HG03097 (cell line): Measurements from ENCODE around the gene TBX20.

Experiments used
- ATAC-seq: cut with Tn5 transposase; IDR thresholded peaks from one replicate; pipeline ENCODE4 v1.9.1; 2021; ENCODE audit not compliant: unreplicated experiment, low FRiP score

TBX20 gene, protein sequence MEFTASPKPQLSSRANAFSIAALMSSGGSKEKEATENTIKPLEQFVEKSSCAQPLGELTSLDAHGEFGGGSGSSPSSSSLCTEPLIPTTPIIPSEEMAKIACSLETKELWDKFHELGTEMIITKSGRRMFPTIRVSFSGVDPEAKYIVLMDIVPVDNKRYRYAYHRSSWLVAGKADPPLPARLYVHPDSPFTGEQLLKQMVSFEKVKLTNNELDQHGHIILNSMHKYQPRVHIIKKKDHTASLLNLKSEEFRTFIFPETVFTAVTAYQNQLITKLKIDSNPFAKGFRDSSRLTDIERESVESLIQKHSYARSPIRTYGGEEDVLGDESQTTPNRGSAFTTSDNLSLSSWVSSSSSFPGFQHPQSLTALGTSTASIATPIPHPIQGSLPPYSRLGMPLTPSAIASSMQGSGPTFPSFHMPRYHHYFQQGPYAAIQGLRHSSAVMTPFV

DNA sequence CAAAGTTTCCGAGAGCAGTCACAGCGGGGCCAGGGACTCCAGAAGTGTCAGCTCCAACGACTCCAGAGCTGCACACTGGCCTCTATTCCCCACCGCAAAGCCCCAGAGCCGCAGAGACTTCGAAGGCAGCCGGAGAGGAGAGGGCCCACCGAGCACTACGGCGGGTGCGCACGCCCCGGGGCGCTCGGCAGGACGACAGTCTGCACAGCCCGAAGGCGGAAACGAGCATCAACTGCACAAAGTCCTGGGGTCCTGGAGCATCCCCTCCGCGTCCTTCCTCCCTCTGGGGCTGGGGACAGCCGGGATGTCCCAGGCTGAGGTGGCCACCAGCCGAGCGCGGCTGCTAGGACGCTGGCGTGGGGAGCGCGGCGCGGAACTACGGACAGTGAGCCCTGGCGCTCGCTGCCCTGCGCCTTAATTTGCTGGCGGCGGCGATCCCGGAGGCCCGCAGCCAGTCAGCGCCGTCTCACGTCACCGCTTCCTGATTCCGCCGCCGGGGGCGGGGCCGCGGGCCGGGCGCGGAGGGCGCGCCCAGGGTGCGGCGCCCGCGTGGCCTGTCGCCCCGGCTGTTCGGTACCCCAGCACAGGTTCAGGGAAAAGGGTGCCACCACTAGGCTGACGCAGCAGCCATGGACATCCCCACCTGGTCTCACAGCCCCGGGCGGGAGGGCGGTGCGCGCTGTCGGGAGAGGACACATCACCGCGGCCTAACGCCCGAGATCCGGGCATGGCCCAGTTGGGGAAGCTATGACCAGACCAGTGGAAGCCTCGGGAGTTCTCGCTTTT, at the start of gene TBX20:
Gene TBX20 (minus strand): TSS at position 391 of the 786 bp plus-strand sequence. CDS start 480 bp downstream, outside the sequence.
- no peak for ATAC-seq

DNA sequence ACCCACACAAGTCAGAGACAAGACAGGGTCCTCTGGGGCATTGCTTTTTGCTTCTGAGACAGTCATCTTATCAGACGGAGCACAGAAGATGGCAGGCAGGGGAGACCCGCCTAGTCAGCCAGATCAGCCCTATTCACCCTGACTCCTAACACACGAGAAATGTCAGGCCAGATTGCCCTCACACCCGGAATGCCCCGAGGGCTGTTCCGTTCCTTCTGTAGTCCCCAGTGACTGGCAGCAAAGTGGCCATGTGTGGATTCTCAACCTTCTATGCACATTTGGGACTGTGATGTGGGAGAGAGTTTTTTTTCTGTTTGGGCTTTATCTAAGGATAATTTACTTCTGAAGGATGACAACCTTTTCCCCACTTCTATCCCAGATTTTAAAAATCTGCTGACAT, 35.5 kb upstream of the TBX20 start:
- no peak for ATAC-seq

DNA sequence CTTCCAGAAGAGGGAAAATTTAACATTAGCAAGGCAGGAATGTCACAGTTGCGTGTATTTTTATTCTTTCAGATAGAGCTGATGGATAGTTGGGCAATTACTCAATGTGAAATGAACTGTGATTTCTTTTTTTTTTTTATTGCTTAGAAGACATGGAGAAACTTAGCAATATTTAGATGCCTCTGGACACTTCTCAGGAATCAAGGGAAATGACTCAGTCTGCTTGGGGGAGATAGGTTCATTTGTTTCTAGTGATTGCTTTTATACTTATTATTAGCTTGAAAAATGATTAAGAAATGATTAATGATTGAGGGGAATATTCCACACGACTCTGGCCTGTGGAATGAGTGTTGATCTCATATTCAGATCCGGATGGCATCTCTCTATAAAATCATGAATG, 33.1 kb upstream of the TBX20 start:
- ATAC-seq: no peak

DNA sequence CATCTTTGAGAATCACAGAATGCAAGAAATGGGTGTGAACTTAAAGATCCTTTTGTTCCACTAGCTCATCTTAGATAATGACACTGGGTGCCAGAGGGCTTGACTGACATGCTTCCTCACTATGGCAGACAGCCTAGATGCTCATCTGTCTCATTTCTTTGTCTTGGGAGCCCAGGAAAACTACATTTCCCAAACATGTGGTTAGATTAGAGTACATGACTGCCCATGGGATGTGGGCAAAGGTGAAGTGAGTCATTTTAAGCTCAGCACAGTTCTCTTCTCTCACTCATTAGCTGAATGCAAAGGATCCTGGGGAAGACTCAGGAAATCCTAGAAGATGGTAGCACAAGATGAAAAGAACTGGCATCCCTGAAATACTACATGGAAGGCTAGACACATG, 32.5 kb upstream of the TBX20 start:
- ATAC-seq: no peak

DNA sequence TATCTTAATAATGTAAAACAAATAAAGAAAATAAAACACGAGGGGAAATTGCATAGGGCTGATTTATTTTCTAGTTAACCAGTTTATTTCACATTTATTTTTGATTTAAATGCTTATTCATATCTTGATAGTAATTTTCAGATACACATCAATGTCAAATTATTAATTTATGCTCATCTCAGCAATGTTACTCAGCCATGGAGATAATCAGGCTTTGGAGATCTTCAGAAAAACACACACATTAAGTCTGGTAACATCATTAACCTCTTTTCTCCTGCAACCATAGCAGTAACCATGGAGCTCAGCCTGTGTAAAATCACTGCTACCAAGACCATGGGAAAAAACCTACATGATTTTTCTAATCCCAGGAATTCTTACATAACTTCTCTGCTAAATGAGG, 31.9 kb upstream of the TBX20 start:
- ATAC-seq: no peak

DNA sequence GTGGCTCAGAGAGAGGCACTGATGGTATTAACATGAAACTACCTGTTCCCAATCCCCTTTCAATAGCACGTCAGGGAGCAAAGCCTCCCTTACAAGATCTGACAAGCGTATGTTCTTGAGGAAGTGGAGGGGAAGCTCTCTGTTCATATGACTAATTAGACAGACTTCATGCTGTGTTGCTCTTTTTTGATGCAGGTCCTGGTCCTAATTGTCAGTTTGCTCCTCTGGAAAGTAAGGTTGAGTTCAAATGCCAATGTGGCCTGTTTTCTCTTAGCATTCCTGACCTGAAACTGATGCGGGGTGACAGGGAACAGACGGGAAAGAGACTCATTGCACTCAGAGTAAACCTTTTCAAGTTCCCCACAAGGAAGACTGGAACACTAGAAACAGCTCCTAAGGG, 27.0 kb upstream of the TBX20 start:
- ATAC-seq: no peak

DNA sequence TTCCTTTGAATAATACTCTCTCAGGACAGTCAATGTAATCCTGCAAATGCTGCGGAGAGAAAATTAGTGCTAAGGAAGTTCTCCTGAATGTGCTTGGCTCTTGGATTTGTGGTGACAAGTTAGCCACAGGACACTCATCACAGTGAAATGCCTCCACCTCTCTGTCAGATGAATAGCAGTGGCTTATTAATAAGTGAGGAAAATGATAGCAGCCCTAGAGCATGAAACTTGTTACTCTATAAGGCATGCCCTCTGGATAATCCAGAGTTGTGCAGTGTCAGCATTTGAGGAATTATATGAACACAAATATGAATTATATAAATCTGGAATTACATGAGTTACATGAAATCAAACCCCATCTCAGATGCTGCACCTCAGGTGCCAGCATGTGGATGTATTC, 23.5 kb upstream of the TBX20 start:
- ATAC-seq: no peak

DNA sequence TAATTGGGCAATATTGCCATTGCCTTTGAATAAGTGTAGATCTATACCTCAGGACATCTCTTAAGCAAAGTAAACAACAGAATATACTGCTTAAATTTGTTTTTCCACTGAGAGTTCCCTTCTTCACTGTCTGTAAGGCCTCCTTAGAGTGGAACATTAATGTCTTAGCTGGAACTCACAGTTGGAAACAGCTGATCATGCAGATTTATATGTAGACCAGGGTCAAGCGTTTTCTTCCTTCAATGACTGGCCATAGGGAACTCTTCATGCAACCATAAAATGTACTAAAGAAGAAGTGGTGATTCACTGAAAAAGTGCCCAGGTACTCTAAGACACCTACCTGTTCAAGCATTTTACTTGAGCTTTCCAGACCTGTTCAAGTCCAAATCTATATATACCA, 18.3 kb upstream of the TBX20 start:
- no peak for ATAC-seq

DNA sequence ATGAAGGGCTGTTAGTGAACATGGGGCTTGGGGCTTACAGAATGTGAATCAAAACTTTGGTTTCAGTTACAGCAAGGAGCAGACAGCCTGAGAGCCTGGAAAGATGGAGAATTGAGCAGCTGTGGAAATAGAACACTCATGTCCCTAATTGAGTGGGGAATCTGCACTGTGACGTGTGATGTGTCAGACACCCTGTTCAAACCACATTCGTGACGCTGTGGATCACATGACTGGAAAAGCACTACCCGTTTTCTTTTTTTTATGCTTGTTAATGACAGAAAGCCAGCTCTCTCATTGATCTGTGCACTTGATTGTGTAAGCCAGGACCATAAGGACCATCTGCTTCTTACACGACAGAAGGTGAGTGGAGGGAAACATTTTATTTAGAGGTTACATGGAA, 15.1 kb upstream of the TBX20 start:
- no peak for ATAC-seq

DNA sequence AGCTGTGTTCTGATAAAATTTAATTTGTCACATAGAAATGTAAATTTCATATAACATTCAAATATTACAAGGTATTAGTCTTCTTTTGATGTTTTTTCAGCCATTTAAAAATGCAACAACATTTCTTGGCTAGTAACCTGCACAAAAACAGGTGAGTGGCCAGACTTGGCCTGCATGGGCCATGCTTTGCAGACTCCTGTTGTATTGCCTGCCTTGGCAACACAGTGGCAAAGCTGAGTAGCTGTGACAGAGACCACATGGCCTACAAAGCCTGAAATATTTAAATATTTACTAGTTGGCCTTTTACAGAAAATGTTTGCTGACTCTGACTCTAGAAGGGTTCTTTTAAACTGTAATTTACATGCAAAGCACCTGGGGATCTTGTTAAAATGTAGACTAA, 13.5 kb upstream of the TBX20 start:
- no peak for ATAC-seq

DNA sequence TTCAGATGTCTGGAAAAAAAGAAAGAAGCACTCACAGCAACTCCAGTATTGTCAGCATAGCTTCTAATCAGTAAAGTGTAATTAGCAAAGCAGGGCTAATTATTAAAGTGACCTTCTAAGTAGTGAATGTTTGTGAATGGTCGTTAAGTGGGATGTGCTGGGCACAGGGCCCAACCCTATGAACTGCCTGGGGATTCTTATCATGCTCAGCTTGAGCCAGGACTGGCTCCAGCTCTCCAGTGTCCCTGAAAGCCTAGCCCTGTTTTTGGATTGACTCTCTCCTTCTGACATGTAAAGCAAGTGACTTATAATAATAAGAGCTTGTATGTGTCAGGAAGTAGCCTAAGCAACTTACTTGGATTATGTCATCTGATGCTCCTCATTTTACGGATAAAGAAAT, 9.5 kb upstream of the TBX20 start:
- no peak for ATAC-seq

DNA sequence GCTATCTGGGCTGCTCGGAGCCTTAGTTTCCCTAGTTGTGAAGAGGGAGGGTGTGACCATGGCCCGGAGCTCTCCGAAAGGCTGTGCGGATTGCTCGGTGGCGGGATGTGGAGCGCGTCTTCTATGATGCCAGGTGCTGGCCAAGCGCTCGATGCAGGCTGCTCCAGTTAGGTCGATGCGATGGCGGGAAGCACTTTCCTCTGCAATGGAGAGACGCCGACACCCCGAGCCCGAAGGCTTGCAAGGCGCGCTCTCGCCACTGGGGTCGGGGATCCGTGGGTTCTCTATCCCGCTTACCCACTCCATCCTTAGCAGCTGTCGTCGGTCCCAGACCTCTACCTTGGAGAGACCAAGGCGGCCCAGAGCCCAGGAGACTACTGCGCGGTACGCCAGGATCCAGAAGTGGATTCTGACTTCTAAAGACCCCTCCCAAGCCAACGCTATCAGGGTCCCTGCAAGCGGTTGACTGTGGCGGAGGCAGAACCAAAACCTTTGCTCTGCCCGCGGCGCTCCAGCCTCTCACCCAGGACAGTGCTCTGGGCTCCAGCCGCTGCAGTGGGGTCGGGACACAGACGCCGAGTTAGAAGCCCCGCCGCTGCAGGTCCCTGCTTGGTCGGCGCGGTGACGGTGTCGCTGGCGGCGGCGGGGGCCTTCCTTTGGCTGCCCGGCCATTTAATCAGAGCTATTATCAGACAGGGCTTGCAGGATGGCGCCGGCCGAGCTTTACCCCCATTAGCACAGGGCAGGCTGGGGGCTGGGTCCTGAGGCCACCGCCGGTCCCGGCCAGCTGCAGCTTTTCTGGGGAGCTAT, 7.8 kb upstream of the TBX20 start:
- ATAC-seq: no peak

DNA sequence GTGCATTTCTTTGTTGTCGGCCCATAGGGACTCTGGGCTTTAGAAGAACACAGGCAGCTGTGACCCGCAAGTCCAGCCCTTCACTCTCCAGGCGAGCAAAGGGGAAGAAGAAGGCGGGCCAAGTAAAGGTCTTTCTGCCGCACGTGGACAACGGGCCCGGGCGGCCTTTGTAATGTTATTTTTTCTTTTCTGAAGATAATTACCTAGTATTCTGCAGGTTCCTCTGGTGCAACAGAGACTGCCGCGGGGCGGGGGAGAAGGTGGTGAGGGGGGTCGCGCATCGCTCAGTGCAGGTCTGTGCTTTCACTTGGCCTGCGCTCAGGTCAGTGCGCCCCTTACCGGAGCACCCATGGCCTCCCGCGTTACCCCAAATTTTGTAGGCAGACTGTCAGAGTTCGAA, 7.1 kb upstream of the TBX20 start:
- no peak for ATAC-seq

DNA sequence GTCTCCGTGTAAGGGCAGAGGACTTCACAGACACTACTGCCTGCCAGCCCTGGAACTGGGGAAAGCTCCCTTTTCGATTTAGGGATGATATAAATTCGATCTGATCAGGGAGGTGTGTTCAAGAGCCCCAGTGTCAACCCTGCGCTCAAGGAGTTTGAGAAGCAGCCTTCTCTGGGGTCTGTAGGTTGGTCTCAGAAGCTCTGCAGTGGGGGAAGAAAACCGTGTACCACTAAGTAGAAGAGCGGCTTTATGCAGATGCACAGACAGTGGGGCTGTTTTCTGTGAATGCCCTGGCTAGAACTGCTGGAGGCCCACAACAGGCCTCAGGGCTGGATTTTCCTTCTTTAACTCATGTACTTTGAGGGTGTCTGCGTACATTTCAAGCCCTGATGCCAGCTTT, 6.3 kb upstream of the TBX20 start:
- ATAC-seq: no peak

DNA sequence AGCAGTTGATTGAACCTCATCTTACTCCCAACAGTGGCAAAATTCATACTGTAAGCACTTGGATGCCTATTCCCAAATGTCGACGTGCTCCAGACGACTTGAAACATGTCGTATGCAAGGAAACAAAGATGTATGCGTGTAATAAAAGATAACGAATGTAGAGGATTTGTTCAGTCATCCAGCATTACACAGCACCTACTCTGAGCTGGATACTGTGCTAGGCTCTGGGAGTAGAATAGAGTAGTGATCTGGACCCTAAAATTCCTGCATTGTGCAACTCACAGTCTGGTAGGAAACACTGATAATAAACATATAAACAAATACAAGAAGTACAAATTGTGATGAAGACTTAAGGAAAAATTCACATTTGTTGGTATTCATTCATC, 5.6 kb upstream of the TBX20 start:
- ATAC-seq: no peak

DNA sequence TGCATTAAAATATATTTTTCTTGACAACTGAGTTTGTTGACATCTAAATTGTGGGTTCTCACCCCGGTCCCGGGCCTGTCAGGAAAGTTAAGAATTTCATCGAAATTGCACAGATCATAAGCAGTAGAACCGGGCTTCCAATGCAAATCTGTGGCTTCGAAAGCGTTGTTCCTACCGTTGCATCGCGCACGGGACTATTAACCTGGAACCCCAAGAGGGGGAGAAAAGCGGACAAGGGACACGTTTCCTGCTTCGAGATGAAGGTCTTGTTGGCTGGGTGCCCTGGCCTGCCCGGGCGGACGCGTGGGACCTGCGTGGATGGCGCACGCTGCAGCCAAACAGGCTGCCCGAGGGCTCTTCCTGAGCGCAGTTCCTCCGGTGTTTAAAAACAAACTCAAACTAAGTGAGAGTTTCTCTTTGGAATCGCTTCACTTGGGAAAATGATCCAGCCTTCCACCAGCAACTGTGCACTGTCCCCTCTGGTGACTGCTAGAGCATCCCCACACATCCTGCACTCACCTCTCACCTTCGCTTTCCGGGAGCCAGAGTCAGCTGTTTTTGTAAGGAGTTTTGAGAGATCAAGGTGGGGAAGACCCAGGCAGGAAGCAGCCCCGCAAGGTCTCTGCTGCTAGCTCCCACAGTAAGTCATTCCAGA, 5.1 kb upstream of the TBX20 start:
- ATAC-seq: no peak

DNA sequence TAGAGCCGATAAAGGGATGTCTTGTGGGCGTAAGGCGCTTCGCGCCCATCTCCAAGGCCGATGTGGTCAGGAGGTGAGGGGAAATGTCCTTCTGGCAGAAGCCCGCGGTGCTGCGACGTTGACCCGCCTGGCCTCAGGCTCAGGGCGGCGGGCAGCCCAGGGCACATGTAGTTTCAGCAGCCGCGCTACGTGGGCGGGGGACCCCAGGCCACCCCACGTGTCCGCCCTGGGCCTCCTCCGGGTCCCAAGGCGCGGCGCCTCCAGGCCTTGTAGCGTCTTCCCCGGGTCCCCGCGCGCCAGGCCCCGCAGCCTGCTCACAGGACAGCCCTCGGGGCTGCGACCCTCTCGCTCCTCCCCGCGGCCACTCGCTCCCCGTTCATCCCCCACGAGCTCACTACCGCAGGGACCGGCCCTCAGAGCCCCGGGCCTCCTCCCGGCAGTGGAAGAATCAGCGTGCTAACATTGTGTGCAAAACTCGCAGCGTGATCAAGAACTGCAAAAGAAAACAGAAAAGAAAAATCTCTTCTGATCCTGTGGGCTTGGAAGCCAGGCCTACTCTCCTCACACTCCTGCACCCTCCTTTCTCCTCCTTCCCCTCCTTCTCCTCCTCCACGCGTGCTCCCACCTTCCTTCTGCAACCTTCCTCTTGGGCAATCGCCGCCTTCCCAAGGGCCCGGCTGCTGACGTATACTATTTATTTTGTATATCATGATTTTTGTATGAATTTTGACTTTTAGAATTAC, 4.4 kb upstream of the TBX20 start:
- no peak for ATAC-seq

DNA sequence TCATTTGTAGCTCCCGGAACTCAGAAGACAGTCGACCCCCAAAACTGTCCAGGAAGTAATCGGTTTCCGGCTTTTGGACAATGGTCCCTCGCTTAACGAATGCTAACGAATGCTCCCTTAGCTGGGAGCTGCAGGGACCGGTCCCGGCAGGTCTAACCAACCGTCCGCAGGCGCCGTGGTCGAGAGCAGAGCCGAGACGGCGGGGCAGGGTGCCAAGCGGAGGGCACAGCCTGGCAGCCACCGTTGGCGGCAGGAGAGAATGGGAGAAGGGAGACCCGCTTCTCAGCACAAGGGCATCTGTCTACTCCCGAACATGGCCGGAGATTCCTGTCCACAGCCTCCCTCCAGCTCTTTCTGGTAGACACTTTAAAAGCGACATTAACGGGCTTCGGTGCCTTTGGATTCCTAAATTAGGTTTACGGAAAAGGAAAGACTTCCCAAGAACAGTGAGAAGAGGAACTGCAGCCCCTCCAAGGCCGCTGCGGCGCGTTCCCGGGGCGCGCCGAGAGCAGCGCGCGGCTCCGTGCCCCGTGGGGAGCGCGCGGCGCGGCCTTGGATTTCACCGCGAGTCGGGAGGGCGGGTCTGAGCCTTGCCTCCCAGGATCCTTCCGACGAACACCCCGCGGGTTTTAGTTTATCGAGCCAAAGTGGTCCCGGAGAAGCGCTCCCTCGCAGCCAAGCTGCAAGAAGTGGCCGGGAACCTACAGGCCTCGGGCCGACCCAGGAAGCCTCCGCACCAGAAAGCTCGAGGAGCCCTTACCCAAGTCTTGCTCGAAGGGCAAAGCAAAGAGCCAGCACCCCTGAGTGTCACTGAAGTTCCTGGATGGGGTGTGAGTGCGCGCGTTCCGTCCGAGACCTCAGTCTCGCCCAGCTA, 3.6 kb upstream of the TBX20 start:
- ATAC-seq: no peak
